HepG2 (cell line): Measurements from ENCODE around the gene EPC1. TPM values are rescaled to one million over a fixed set of nuclear protein-coding genes. Genes with fewer than 3 reads are reported as not detected.

ENCODE experiments used
- FOXP4 ChIP-seq: sonication (generic); formaldehyde crosslinking; IDR thresholded peaks from 2 replicates; pipeline ENCODE4 v1.4.0; 2020; ENCODE audit warnings: missing genetic modification reagents
- GLMP ChIP-seq: sonication (generic); formaldehyde crosslinking; IDR thresholded peaks from 2 replicates; pipeline ENCODE4 v1.9.0; 2021; ENCODE audit warnings: missing genetic modification reagents, mild to moderate bottlenecking, borderline replicate concordance
- HOXA9 ChIP-seq: sonication (generic); formaldehyde crosslinking; IDR thresholded peaks from 2 replicates; pipeline ENCODE4 v1.8.1; 2022; ENCODE audit warnings: missing genetic modification reagents, mild to moderate bottlenecking, moderate library complexity, borderline replicate concordance
- ISL2 ChIP-seq: sonication (generic); formaldehyde crosslinking; IDR thresholded peaks from 2 replicates; pipeline ENCODE4 v1.5.0; 2020; ENCODE audit warnings: missing genetic modification reagents
- KDM5B ChIP-seq: sonication (generic); formaldehyde crosslinking; IDR thresholded peaks from 2 replicates; pipeline ENCODE4 v1.4.0; 2020; ENCODE audit warnings: missing genetic modification reagents, mild to moderate bottlenecking, borderline replicate concordance
- MED1 ChIP-seq: sonication (generic); formaldehyde crosslinking; IDR thresholded peaks from 2 replicates; pipeline ENCODE4 v1.4.0; 2020; ENCODE audit warnings: missing genetic modification reagents
- MYNN ChIP-seq: sonication (generic); formaldehyde crosslinking; IDR thresholded peaks from 2 replicates; pipeline ENCODE4 v1.4.0; 2020; ENCODE audit warnings: mild to moderate bottlenecking, low read depth, missing genetic modification reagents
- NAIF1 ChIP-seq: sonication (generic); formaldehyde crosslinking; IDR thresholded peaks from 2 replicates; pipeline ENCODE4 v1.5.0; 2020; ENCODE audit warnings: mild to moderate bottlenecking, missing genetic modification reagents, borderline replicate concordance
- NFRKB ChIP-seq: fragments of 450-650 bp; IDR thresholded peaks from 2 replicates; pipeline ENCODE4 v1.6.1; 2017
- NPAS2 ChIP-seq: sonication (generic); formaldehyde crosslinking; IDR thresholded peaks from 2 replicates; pipeline ENCODE4 v1.8.0; 2022; ENCODE audit warnings: mild to moderate bottlenecking, missing genetic modification reagents, borderline replicate concordance
- POGK ChIP-seq: sonication (generic); formaldehyde crosslinking; conservative IDR thresholded peaks from 2 replicates; pipeline ENCODE4 v1.8.0; 2022; ENCODE audit warnings: mild to moderate bottlenecking, moderate library complexity, missing genetic modification reagents
- TBP ChIP-seq: sonication (generic); formaldehyde crosslinking; IDR thresholded peaks from 2 replicates; pipeline ENCODE4 v1.5.0; 2020; ENCODE audit warnings: missing genetic modification reagents
- THRA ChIP-seq: sonication (generic); formaldehyde crosslinking; IDR thresholded peaks from 2 replicates; pipeline ENCODE4 v1.4.0; 2020; ENCODE audit warnings: missing genetic modification reagents, borderline replicate concordance
- ZBTB26 ChIP-seq: IDR thresholded peaks from 2 replicates; pipeline ENCODE4 v1.6.1; 2016; ENCODE audit warnings: missing compliant biosample characterization, missing genetic modification reagents, borderline replicate concordance
- ZBTB42 ChIP-seq: sonication (generic); formaldehyde crosslinking; IDR thresholded peaks from 2 replicates; pipeline ENCODE4 v1.5.0; 2020; ENCODE audit warnings: mild to moderate bottlenecking, missing genetic modification reagents
- ZFP91 ChIP-seq: sonication (generic); formaldehyde crosslinking; IDR thresholded peaks from 2 replicates; pipeline ENCODE4 v1.9.0; 2022; ENCODE audit warnings: missing genetic modification reagents, mild to moderate bottlenecking, borderline replicate concordance
- ZNF180 ChIP-seq: sonication (generic); formaldehyde crosslinking; IDR thresholded peaks from 2 replicates; pipeline ENCODE4 v1.4.0; 2020; ENCODE audit warnings: low read depth, missing genetic modification reagents, borderline replicate concordance
- ZNF33A ChIP-seq: sonication (generic); formaldehyde crosslinking; IDR thresholded peaks from 2 replicates; pipeline ENCODE4 v1.5.1; 2020; ENCODE audit warnings: missing genetic modification reagents, mild to moderate bottlenecking, moderate library complexity, borderline replicate concordance
- ZNF430 ChIP-seq: sonication (generic); formaldehyde crosslinking; IDR thresholded peaks from 2 replicates; pipeline ENCODE4 v1.9.0; 2021; ENCODE audit warnings: mild to moderate bottlenecking, missing genetic modification reagents
- ZNF660 ChIP-seq: sonication (generic); formaldehyde crosslinking; IDR thresholded peaks from 2 replicates; pipeline ENCODE4 v1.5.1; 2020; ENCODE audit warnings: mild to moderate bottlenecking, low read depth, missing genetic modification reagents, borderline replicate concordance
- ZNF709 ChIP-seq: sonication (generic); formaldehyde crosslinking; IDR thresholded peaks from 2 replicates; pipeline ENCODE4 v1.5.0; 2020; ENCODE audit warnings: mild to moderate bottlenecking, missing genetic modification reagents
- polyA plus RNA-seq, 8 experiments: library from polyadenylated mRNA; depleted of rRNA in 3 of 8; stranded (reverse) in 7 of 8; unstranded in 1 of 8; fragments of >200 nt; fragmentation: Illumina TruSeq in 4 of 8; extraction: Trizol in 4 of 8; gene quantifications; 2 replicates each; pipeline versions ENCODE4 v1.2.1 to v1.2.3, GENCODE V29; 2011 to 2016; ENCODE audit warnings: low read depth in 4 of 8, missing spikeins in 1 of 8, mixed read lengths in 1 of 8; ENCODE audit not compliant: insufficient read depth in 1 of 8
- total RNA-seq, 5 experiments: library from RNA; depleted of rRNA; stranded (reverse); fragments of >200 nt; fragmentation: Illumina TruSeq; extraction: Trizol; gene quantifications; 2 replicates each; pipeline ENCODE4 v1.2.3, GENCODE V29; 2016; ENCODE audit warnings: low read depth in 1 of 5

EPC1 gene
- total and polyA plus RNA-seq, 2 of the 13 experiments (the other 11 are each of a cell fraction or from before 2014, with no cell fraction given): 28.7 to 44.2 TPM

- TF ChIP-seq GLMP (CRISPR knock-in tag) (no peak), NAIF1 (CRISPR knock-in tag) (no peak; the same call in 1 of the 2 replicates), KDM5B (CRISPR knock-in tag) (no peak), NPAS2 (CRISPR knock-in tag) (no peak), POGK (peak; percentile 39; the same call in 1 of the 2 replicates), FOXP4 (CRISPR knock-in tag) (peak; percentile 25; the same call in 1 of the 2 replicates), ISL2 (CRISPR knock-in tag) (peak; percentile 57), ZNF660 (CRISPR knock-in tag) (no peak), NFRKB (peak; percentile 98), MYNN (CRISPR knock-in tag) (no peak), THRA (CRISPR knock-in tag) (no peak), HOXA9 (no peak), TBP (CRISPR knock-in tag) (no peak), ZBTB26 (no peak; the same call in 1 of the 2 replicates), ZBTB42 (CRISPR knock-in tag) (no peak), ZNF430 (CRISPR knock-in tag) (peak; percentile 86), ZFP91 (CRISPR knock-in tag) (peak; percentile 86), ZNF180 (no peak), ZNF33A (CRISPR knock-in tag) (peak; percentile 50; the same call in 1 of the 2 replicates), ZNF709 (peak; percentile 87), MED1 (CRISPR knock-in tag) (peak; percentile 62)
Observed at GRCh38 chr10:32346134-32346550, 816 bp downstream of the EPC1 start (continued).
